A549 (cell line): ENCODE results near the gene NEK9. TPM values are rescaled to one million over a fixed set of nuclear protein-coding genes. Genes with fewer than 3 reads are reported as not detected.

Source experiments
- ATAC-seq, 2 experiments: fragments of 200-7000 bp in 1 of 2; fragments of >200 bp in 1 of 2; cut with Nextera tagmentation in 1 of 2; cut with Tn5 transposase in 1 of 2; 3 replicates each; pipeline versions ENCODE4 v1.8.0 to v1.9.1; 2018 to 2020; ENCODE audit warnings: mild to moderate bottlenecking in 1 of 2, moderate library complexity in 1 of 2
- CTCF ChIA-PET: fragments of 300-600 bp; sonication (Branson Sonifier 250); formaldehyde crosslinking; extraction: SDS; loops from one replicate; lab custom pipeline; 2021; ENCODE audit warnings: antibody characterized with exemption, inconsistent platforms; lab: Yijun Ruan, JAX
- POLR2A ChIA-PET: fragments of 350-600 bp; formaldehyde crosslinking; extraction: SDS; loops from one replicate; lab custom pipeline; 2021; ENCODE audit warnings: antibody characterized with exemption, inconsistent platforms; lab: Yijun Ruan, JAX
- DNase-seq, 2 experiments: peaks; one replicate each; pipeline versions ENCODE4 v3.0.0 to v3.0.0-alpha.2; 2011 to 2016; ENCODE audit warnings: low read depth in 1 of 2, low spot score in 1 of 2
- FAIRE-seq: peaks from 2 replicates; lab custom pipeline; 2011; peaks lifted over from hg19 to GRCh38; lab: Jason Lieb, UNC
- H3K27ac ChIP-seq, 2 experiments: fragments of >200 bp; sonication (Bioruptor Twin); formaldehyde crosslinking; 3 replicates each; pipeline ENCODE4 v1.5.1; 2016 to 2017
- H3K4me1 ChIP-seq: fragments of >200 bp; sonication (Bioruptor Twin); formaldehyde crosslinking; 3 replicates; pipeline ENCODE4 v1.6.1; 2016
- H3K4me2 ChIP-seq: fragments of >200 bp; sonication (Bioruptor Twin); formaldehyde crosslinking; 3 replicates; pipeline ENCODE4 v1.6.1; 2016
- H3K4me3 ChIP-seq: fragments of >200 bp; sonication (Bioruptor Twin); formaldehyde crosslinking; 3 replicates; pipeline ENCODE4 v1.5.1; 2016
- H3K9me3 ChIP-seq: fragments of >200 bp; sonication (Bioruptor Twin); formaldehyde crosslinking; 3 replicates; pipeline ENCODE4 v1.6.1; 2016
- CBX2 ChIP-seq: fragments of 200-600 bp; sonication (generic); IDR thresholded peaks from 2 replicates; pipeline ENCODE4 v1.6.1; 2016; ENCODE audit warnings: low read depth, mild to moderate bottlenecking, borderline replicate concordance
- CEBPB ChIP-seq, 2 experiments: fragments of >200 bp in 1 of 2; sonication (Bioruptor Twin) in 1 of 2; formaldehyde crosslinking in 1 of 2; IDR thresholded peaks; 2 replicates each; pipeline ENCODE4 v1.6.1; 2012 to 2016
- FOXS1 ChIP-seq: fragments of 250-450 bp; sonication (Bioruptor Pico); IDR thresholded peaks from 2 replicates; pipeline ENCODE4 v1.5.0; 2020; ENCODE audit warnings: mild to moderate bottlenecking, moderate library complexity
- JUN ChIP-seq, 2 experiments: fragments of >200 bp; sonication (Bioruptor Twin); formaldehyde crosslinking; IDR thresholded peaks; 2 replicates in 1 of 2; 3 replicates in 1 of 2; pipeline ENCODE4 v1.6.1; 2016 to 2017
- JUNB ChIP-seq: fragments of >200 bp; sonication (Bioruptor Twin); formaldehyde crosslinking; IDR thresholded peaks from 2 replicates; pipeline ENCODE4 v1.6.1; 2016
- KDM1A ChIP-seq: fragments of 200-600 bp; sonication (generic); IDR thresholded peaks from 2 replicates; pipeline ENCODE4 v1.6.1; 2016; ENCODE audit warnings: low read depth, mild to moderate bottlenecking
- PHF8 ChIP-seq: fragments of 200-600 bp; sonication (generic); IDR thresholded peaks from 2 replicates; pipeline ENCODE4 v1.6.1; 2016; ENCODE audit warnings: low read depth, mild to moderate bottlenecking, antibody characterized with exemption, moderate library complexity, borderline replicate concordance
- SMC3 ChIP-seq: fragments of >200 bp; sonication (Bioruptor Twin); formaldehyde crosslinking; IDR thresholded peaks from 3 replicates; pipeline ENCODE4 v1.6.1; 2018; ENCODE audit warnings: inconsistent platforms
- SREBF2 ChIP-seq: fragments of 450-650 bp; IDR thresholded peaks from 2 replicates; pipeline ENCODE4 v1.6.1; 2014; ENCODE audit warnings: mild to moderate bottlenecking, moderate library complexity
- ZSCAN20 ChIP-seq: fragments of 250-450 bp; sonication (Bioruptor Pico); IDR thresholded peaks from 2 replicates; pipeline ENCODE4 v1.8.0; 2022; ENCODE audit warnings: mild to moderate bottlenecking, moderate library complexity
- WGBS: methylation state at CpG from one replicate; pipeline ENCODE4 v1.1.6; 2017; ENCODE audit errors: missing lambda C conversion rate; 5-methylcytosine and 5-hydroxymethylcytosine counted together
- polyA plus RNA-seq, 4 experiments: library from polyadenylated mRNA; depleted of rRNA in 3 of 4; stranded (reverse); fragments of >200 nt; fragmentation: RNase III in 1 of 4; extraction: RNeasy Plus Mini Kit Qiagen cat#74134 plus additional on column Dnase treatment in 1 of 4; gene quantifications; 2 replicates in 3 of 4; 3 replicates in 1 of 4; pipeline ENCODE4 v1.2.3, GENCODE V29; 2011 to 2017
- small RNA-seq, 6 experiments: library from RNA; depleted of rRNA; stranded (forward); fragments of <200 nt; gene quantifications; one replicate each; pipeline ENCODE3, GENCODE V24; 2012
- TF ChIP-seq, protein P1 (sequence below): fragments of >200 bp; sonication (Bioruptor Twin); formaldehyde crosslinking; IDR thresholded peaks from 3 replicates; pipeline ENCODE4 v1.6.1; 2016
- TF ChIP-seq, protein P2 (sequence below): fragments of 150-350 bp; IDR thresholded peaks from 2 replicates; pipeline ENCODE4 v1.6.1; 2014; ENCODE audit warnings: low read depth, mild to moderate bottlenecking, low read length
- TF ChIP-seq, protein P3 (sequence below): IDR thresholded peaks from 2 replicates; pipeline ENCODE4 v1.6.1; 2012; ENCODE audit warnings: low read depth, borderline replicate concordance
- TF ChIP-seq, protein P4 (sequence below): fragments of >200 bp; sonication (Bioruptor Twin); formaldehyde crosslinking; IDR thresholded peaks from 3 replicates; pipeline ENCODE4 v1.5.1; 2016
- TF ChIP-seq, protein P5 (sequence below): fragments of 250-450 bp; sonication (Bioruptor Pico); IDR thresholded peaks from 2 replicates; pipeline ENCODE4 v1.5.0; 2021; ENCODE audit warnings: mild to moderate bottlenecking, moderate library complexity, borderline replicate concordance
- TF ChIP-seq, protein P6 (sequence below): fragments of 450-650 bp; IDR thresholded peaks from 2 replicates; pipeline ENCODE4 v1.6.1; 2014; ENCODE audit warnings: antibody characterized with exemption

NEK9 gene
- polyA plus RNA-seq, 2 of the 4 experiments (the other 2 are of a cell fraction), result 49.4 to 75.9 TPM

DNA sequence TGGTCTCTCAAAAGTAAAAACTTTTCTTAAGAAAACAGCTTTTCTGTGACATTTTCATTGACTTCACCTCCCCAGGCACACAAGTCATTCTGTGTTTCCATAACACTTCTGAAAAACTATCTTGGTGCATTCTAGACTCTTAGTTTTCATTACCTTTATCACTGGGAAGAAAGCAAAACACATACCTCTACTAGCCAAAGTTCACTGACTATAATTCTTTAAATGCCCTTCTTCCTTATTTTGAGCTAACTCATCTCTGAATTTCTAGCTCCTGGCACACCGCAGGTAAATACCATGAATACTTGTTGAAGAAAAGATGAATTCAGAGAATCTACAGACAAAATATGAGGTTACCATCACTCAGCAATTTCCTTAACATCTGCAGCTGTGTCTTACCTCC lies 96.7 kb downstream of the NEK9 start:
- no peak overlapping the region for H3K4me3 ChIP-seq
- ATAC-seq (no peak), DNase-seq (no peak), FAIRE-seq (no peak)
- no peak overlapping the region for H3K4me2 ChIP-seq
- ChIA-PET CTCF (interaction anchor here (1.0 kb wide), 1 partner anchor 16 kb away, joined by 4 read pairs; no protein-coding TSS in a partner anchor), POLR2A (no interaction called here)
- H3K4me1 ChIP-seq, result no peaks in the 10 kb centered on the region
- TF ChIP-seq, protein P1, sequence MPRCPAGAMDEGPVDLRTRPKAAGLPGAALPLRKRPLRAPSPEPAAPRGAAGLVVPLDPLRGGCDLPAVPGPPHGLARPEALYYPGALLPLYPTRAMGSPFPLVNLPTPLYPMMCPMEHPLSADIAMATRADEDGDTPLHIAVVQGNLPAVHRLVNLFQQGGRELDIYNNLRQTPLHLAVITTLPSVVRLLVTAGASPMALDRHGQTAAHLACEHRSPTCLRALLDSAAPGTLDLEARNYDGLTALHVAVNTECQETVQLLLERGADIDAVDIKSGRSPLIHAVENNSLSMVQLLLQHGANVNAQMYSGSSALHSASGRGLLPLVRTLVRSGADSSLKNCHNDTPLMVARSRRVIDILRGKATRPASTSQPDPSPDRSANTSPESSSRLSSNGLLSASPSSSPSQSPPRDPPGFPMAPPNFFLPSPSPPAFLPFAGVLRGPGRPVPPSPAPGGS, result no peak
- TF ChIP-seq CEBPB (IDR thresholded peaks at IDR 0.05), result no peak
- TF ChIP-seq, protein P2, sequence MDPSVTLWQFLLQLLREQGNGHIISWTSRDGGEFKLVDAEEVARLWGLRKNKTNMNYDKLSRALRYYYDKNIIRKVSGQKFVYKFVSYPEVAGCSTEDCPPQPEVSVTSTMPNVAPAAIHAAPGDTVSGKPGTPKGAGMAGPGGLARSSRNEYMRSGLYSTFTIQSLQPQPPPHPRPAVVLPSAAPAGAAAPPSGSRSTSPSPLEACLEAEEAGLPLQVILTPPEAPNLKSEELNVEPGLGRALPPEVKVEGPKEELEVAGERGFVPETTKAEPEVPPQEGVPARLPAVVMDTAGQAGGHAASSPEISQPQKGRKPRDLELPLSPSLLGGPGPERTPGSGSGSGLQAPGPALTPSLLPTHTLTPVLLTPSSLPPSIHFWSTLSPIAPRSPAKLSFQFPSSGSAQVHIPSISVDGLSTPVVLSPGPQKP, result no peak
- no peak for TF ChIP-seq JUNB
- TF ChIP-seq SREBF2, result no peak
- TF ChIP-seq, protein P3, sequence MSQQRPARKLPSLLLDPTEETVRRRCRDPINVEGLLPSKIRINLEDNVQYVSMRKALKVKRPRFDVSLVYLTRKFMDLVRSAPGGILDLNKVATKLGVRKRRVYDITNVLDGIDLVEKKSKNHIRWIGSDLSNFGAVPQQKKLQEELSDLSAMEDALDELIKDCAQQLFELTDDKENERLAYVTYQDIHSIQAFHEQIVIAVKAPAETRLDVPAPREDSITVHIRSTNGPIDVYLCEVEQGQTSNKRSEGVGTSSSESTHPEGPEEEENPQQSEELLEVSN, result no peak
- no peak for TF ChIP-seq JUN (IDR thresholded peaks at IDR 0.05)
- TF ChIP-seq FOXS1 (CRISPR knock-in tag), result no peak
- no peak for TF ChIP-seq ZSCAN20 (CRISPR knock-in tag)
- TF ChIP-seq SMC3, result no peak
- TF ChIP-seq PHF8, result no peak
- no peak for TF ChIP-seq KDM1A
- TF ChIP-seq, protein P4, sequence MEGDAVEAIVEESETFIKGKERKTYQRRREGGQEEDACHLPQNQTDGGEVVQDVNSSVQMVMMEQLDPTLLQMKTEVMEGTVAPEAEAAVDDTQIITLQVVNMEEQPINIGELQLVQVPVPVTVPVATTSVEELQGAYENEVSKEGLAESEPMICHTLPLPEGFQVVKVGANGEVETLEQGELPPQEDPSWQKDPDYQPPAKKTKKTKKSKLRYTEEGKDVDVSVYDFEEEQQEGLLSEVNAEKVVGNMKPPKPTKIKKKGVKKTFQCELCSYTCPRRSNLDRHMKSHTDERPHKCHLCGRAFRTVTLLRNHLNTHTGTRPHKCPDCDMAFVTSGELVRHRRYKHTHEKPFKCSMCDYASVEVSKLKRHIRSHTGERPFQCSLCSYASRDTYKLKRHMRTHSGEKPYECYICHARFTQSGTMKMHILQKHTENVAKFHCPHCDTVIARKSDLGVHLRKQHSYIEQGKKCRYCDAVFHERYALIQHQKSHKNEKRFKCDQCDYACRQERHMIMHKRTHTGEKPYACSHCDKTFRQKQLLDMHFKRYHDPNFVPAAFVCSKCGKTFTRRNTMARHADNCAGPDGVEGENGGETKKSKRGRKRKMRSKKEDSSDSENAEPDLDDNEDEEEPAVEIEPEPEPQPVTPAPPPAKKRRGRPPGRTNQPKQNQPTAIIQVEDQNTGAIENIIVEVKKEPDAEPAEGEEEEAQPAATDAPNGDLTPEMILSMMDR, result no peak
- TF ChIP-seq, protein P5, sequence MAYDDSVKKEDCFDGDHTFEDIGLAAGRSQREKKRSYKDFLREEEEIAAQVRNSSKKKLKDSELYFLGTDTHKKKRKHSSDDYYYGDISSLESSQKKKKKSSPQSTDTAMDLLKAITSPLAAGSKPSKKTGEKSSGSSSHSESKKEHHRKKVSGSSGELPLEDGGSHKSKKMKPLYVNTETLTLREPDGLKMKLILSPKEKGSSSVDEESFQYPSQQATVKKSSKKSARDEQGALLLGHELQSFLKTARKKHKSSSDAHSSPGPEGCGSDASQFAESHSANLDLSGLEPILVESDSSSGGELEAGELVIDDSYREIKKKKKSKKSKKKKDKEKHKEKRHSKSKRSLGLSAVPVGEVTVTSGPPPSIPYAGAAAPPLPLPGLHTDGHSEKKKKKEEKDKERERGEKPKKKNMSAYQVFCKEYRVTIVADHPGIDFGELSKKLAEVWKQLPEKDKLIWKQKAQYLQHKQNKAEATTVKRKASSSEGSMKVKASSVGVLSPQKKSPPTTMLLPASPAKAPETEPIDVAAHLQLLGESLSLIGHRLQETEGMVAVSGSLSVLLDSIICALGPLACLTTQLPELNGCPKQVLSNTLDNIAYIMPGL, result no peak
- TF ChIP-seq, protein P6, sequence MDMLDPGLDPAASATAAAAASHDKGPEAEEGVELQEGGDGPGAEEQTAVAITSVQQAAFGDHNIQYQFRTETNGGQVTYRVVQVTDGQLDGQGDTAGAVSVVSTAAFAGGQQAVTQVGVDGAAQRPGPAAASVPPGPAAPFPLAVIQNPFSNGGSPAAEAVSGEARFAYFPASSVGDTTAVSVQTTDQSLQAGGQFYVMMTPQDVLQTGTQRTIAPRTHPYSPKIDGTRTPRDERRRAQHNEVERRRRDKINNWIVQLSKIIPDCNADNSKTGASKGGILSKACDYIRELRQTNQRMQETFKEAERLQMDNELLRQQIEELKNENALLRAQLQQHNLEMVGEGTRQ, result no peak
- TF ChIP-seq CBX2, result no peak
- no peaks in the 10 kb centered on the region for H3K9me3 ChIP-seq
- 0% methylated on average over 1 of the region's 1 CpG for WGBS
- no peak overlapping the region for H3K27ac ChIP-seq

Small RNA genes lying within 50 kb of the gene (small RNA-seq; reads per million reads assigned to genes)
- gene HIF1AP1, result 0 reads per million in 6 experiments

Other genes starting within 250 kb of the NEK9 start
- gene DLST, start 245.1 kb downstream of the NEK9 start, polyA plus RNA-seq (2011; rRNA removed), result 129 and 137 TPM in 2 replicates
- 102 to 113 TPM (median 102 TPM) in 3 replicates for gene DLST, start 245.1 kb downstream of the NEK9 start, polyA plus RNA-seq (2017; fragmentation: RNase III; extraction: RNeasy Plus Mini Kit Qiagen cat#74134 plus additional on column Dnase treatment)
- gene RPS6KL1, start 203.8 kb downstream of the NEK9 start, polyA plus RNA-seq (2011; rRNA removed), result 0.32 and 0.40 TPM in 2 replicates
- 0.71 to 1.2 TPM (median 0.99 TPM) in 3 replicates for gene RPS6KL1, start 203.8 kb downstream of the NEK9 start, polyA plus RNA-seq (2017; fragmentation: RNase III; extraction: RNeasy Plus Mini Kit Qiagen cat#74134 plus additional on column Dnase treatment)
- 0.52 and 0.63 TPM in 2 replicates for gene PGF, start 171.5 kb downstream of the NEK9 start, polyA plus RNA-seq (2011; rRNA removed)
- gene PGF, start 171.5 kb downstream of the NEK9 start, polyA plus RNA-seq (2017; fragmentation: RNase III; extraction: RNeasy Plus Mini Kit Qiagen cat#74134 plus additional on column Dnase treatment), result 1.1 to 1.2 TPM (median 1.1 TPM) in 3 replicates
- gene EIF2B2, start 124.1 kb downstream of the NEK9 start, polyA plus RNA-seq (2011; rRNA removed), result 116 and 142 TPM in 2 replicates
- gene EIF2B2, start 124.1 kb downstream of the NEK9 start, polyA plus RNA-seq (2017; fragmentation: RNase III; extraction: RNeasy Plus Mini Kit Qiagen cat#74134 plus additional on column Dnase treatment), result 86.2 to 88.4 TPM (median 86.3 TPM) in 3 replicates
- 30.8 and 32.3 TPM in 2 replicates for gene MLH3, start 75.6 kb downstream of the NEK9 start, polyA plus RNA-seq (2011; rRNA removed)
- 15.2 to 16.2 TPM (median 16.0 TPM) in 3 replicates for gene MLH3, start 75.6 kb downstream of the NEK9 start, polyA plus RNA-seq (2017; fragmentation: RNase III; extraction: RNeasy Plus Mini Kit Qiagen cat#74134 plus additional on column Dnase treatment)
- gene ACYP1, start 63.0 kb downstream of the NEK9 start, polyA plus RNA-seq (2011; rRNA removed), result 26.5 and 36.7 TPM in 2 replicates
- 30.0 to 34.3 TPM (median 33.3 TPM) in 3 replicates for gene ACYP1, start 63.0 kb downstream of the NEK9 start, polyA plus RNA-seq (2017; fragmentation: RNase III; extraction: RNeasy Plus Mini Kit Qiagen cat#74134 plus additional on column Dnase treatment)
- gene ZC2HC1C, start 57.4 kb downstream of the NEK9 start, polyA plus RNA-seq (2011; rRNA removed), result 2.4 and 2.7 TPM in 2 replicates
- gene ZC2HC1C, start 57.4 kb downstream of the NEK9 start, polyA plus RNA-seq (2017; fragmentation: RNase III; extraction: RNeasy Plus Mini Kit Qiagen cat#74134 plus additional on column Dnase treatment), result 2.7 to 3.9 TPM (median 2.8 TPM) in 3 replicates
- 354 and 378 TPM in 2 replicates for gene TMED10, start 49.6 kb upstream of the NEK9 start, polyA plus RNA-seq (2011; rRNA removed)
- gene TMED10, start 49.6 kb upstream of the NEK9 start, polyA plus RNA-seq (2017; fragmentation: RNase III; extraction: RNeasy Plus Mini Kit Qiagen cat#74134 plus additional on column Dnase treatment), result 275 to 294 TPM (median 290 TPM) in 3 replicates
- gene FOS, start 151.8 kb upstream of the NEK9 start, polyA plus RNA-seq (2011; rRNA removed), result 197 and 256 TPM in 2 replicates
- gene FOS, start 151.8 kb upstream of the NEK9 start, polyA plus RNA-seq (2017; fragmentation: RNase III; extraction: RNeasy Plus Mini Kit Qiagen cat#74134 plus additional on column Dnase treatment), result 2.0 to 4.2 TPM (median 2.7 TPM) in 3 replicates